CD14-positive monocyte (primary cell): ENCODE measurements around the gene NFIC. TPM values are rescaled to one million over a fixed set of nuclear protein-coding genes. Genes with fewer than 3 reads are reported as not detected.

Experiments used
- DNase-seq, 3 donors: peaks; one replicate each; pipeline ENCODE4 v3.0.0-alpha.2; 2011 to 2022
- H2AFZ ChIP-seq: 2 replicates; pipeline ENCODE4 v1.6.0; 2012; ENCODE audit warnings: mild to moderate bottlenecking, low read depth, low read length, inconsistent platforms; ENCODE audit not compliant: insufficient read depth, poor library complexity, severe bottlenecking
- H3K27ac ChIP-seq, 2 donors: 1 replicate in 1 of 2; 2 replicates in 1 of 2; pipeline ENCODE4 v1.5.1; 2012 to 2013; ENCODE audit warnings: low read length in 2 of 2, control low read depth in 1 of 2, inconsistent platforms in 1 of 2, low read depth in 1 of 2, mild to moderate bottlenecking in 1 of 2
- H3K27me3 ChIP-seq, 2 donors: one replicate each; pipeline versions ENCODE4 v1.6.0 to v1.6.1; 2011 to 2013; ENCODE audit warnings: low read length in 2 of 2; ENCODE audit not compliant: control insufficient read depth in 2 of 2, insufficient read depth in 2 of 2
- H3K36me3 ChIP-seq, 2 donors: replicated peaks in 1 of 2; 1 replicate in 1 of 2; 2 replicates in 1 of 2; pipeline versions ENCODE4 v1.5.1 to v1.6.1; 2012 to 2013; ENCODE audit warnings: low read length in 2 of 2, control low read depth in 1 of 2, inconsistent platforms in 1 of 2, mild to moderate bottlenecking in 1 of 2; ENCODE audit not compliant: insufficient read depth in 2 of 2, control insufficient read depth in 1 of 2
- H3K4me1 ChIP-seq, 2 donors: 1 replicate in 1 of 2; 2 replicates in 1 of 2; pipeline versions ENCODE4 v1.5.1 to v1.6.1; 2012 to 2013; ENCODE audit warnings: low read length in 2 of 2, control low read depth in 1 of 2, inconsistent platforms in 1 of 2, mild to moderate bottlenecking in 1 of 2, moderate library complexity in 1 of 2; ENCODE audit not compliant: insufficient read depth in 2 of 2, control insufficient read depth in 1 of 2
- H3K4me2 ChIP-seq: replicated peaks from 2 replicates; pipeline ENCODE3; 2012; ENCODE audit warnings: low read length, moderate library complexity, mild to moderate bottlenecking; ENCODE audit not compliant: poor library complexity, severe bottlenecking; ENCODE audit errors: extremely low read depth
- H3K4me3 ChIP-seq, 3 experiments: fragments of 200-600 bp in 1 of 3; sonication (generic) in 1 of 3; replicated peaks in 1 of 3; 1 replicate in 2 of 3; 2 replicates in 1 of 3; pipeline ENCODE4 v1.5.1; 2011 to 2013; ENCODE audit warnings: low read length in 3 of 3, mild to moderate bottlenecking in 3 of 3, control low read depth in 2 of 3, low read depth in 2 of 3, inconsistent platforms in 1 of 3, moderate library complexity in 1 of 3
- H3K79me2 ChIP-seq: 2 replicates; pipeline ENCODE4 v1.6.0; 2012; ENCODE audit warnings: mild to moderate bottlenecking, control low read depth, inconsistent platforms, low read length, moderate library complexity; ENCODE audit not compliant: insufficient read depth
- H3K9ac ChIP-seq: 2 replicates; pipeline ENCODE4 v1.6.0; 2017; ENCODE audit warnings: low read length, mild to moderate bottlenecking; ENCODE audit not compliant: insufficient read depth, poor library complexity, severe bottlenecking
- H3K9me3 ChIP-seq, 2 donors: replicated peaks in 1 of 2; 1 replicate in 1 of 2; 2 replicates in 1 of 2; pipeline versions ENCODE4 v1.5.1 to v1.6.1; 2012 to 2013; ENCODE audit warnings: low read length in 2 of 2, control low read depth in 1 of 2; ENCODE audit not compliant: control insufficient read depth in 1 of 2, insufficient read depth in 1 of 2
- H4K20me1 ChIP-seq: 2 replicates; pipeline ENCODE4 v1.6.0; 2012; ENCODE audit warnings: mild to moderate bottlenecking, low read length, control low read depth, moderate library complexity; ENCODE audit not compliant: insufficient read depth
- H3K27ac Mint-ChIP-seq, 7 donors: one replicate each; pipeline ENCODE4 v1.8.0; 2020; ENCODE audit warnings: mild to moderate bottlenecking in 7 of 7, mixed read lengths in 7 of 7, moderate library complexity in 6 of 7, inconsistent platforms in 2 of 7
- H3K27me3 Mint-ChIP-seq, 3 donors: one replicate each; pipeline ENCODE4 v1.8.0; 2021 to 2022; ENCODE audit warnings: low read depth in 3 of 3, mild to moderate bottlenecking in 3 of 3, mixed read lengths in 3 of 3, moderate library complexity in 3 of 3, inconsistent platforms in 1 of 3
- H3K36me3 Mint-ChIP-seq, 2 donors: one replicate each; pipeline ENCODE4 v1.8.0; 2020; ENCODE audit warnings: mixed read lengths in 2 of 2, inconsistent platforms in 1 of 2, mild to moderate bottlenecking in 1 of 2
- H3K4me1 Mint-ChIP-seq: one replicate; pipeline ENCODE4 v1.8.0; 2020; ENCODE audit warnings: mild to moderate bottlenecking, mixed read lengths
- H3K4me3 Mint-ChIP-seq, 2 donors: one replicate each; pipeline ENCODE4 v1.8.0; 2020; ENCODE audit warnings: mild to moderate bottlenecking in 2 of 2, mixed read lengths in 2 of 2, moderate library complexity in 1 of 2
- H3K9me3 Mint-ChIP-seq, 7 donors: one replicate each; pipeline ENCODE4 v1.8.0; 2020 to 2022; ENCODE audit warnings: mixed read lengths in 7 of 7, mild to moderate bottlenecking in 6 of 7, moderate library complexity in 6 of 7, inconsistent platforms in 2 of 7
- CTCF ChIP-seq: fragments of 200-600 bp; IDR thresholded peaks from one replicate; pipeline ENCODE4 v1.8.0; 2022; ENCODE audit warnings: antibody characterized with exemption, mild to moderate bottlenecking
- WGBS: methylation state at CpG from one replicate; pipeline ENCODE4 v1.1.5; 2013; ENCODE audit warnings: missing lambda C conversion rate; ENCODE audit not compliant: insufficient coverage; 5-methylcytosine and 5-hydroxymethylcytosine counted together
- intact Hi-C, 2 donors: fragments of 100-400 bp; cut with micrococcal nuclease; formaldehyde crosslinking; loops; one replicate each; pipeline versions ENCODE4 v1.15.0 to v1.15.1; 2023
- polyA plus RNA-seq, 3 donors: library from polyadenylated mRNA; depleted of rRNA in 1 of 3; unstranded in 2 of 3; stranded (reverse) in 1 of 3; fragments of 300-500 nt in 2 of 3; fragments of >200 nt in 1 of 3; fragmentation: Illumina TruSeq in 2 of 3; gene quantifications; 1 replicate in 2 of 3; 2 replicates in 1 of 3; pipeline ENCODE4 v1.2.3, GENCODE V29; 2012 to 2021

The NFIC gene
- polyA plus RNA-seq, 3 donors = 7.0 to 13.8 (median 11.5) TPM

GRCh38 chr19:3412066-3412465 is 45.7 kb downstream of the NFIC start:
- intact Hi-C loops = no loop called here
- no peak overlapping the region for H3K9ac ChIP-seq
- H2AFZ ChIP-seq = no peak overlapping the region
- H3K27me3 ChIP-seq = no peaks in the 10 kb centered on the region
- H4K20me1 ChIP-seq = peaks cover 84% of the 10 kb centered on the region
- no peak overlapping the region for H3K4me3 ChIP-seq
- no CpG with 5 or more reads among the region's 4 CpGs for WGBS
- H3K4me1 ChIP-seq = no peaks in the 10 kb centered on the region
- H3K27me3 Mint-ChIP-seq = no peaks in the 10 kb centered on the region
- no peaks in the 10 kb centered on the region for H3K4me1 Mint-ChIP-seq
- H3K4me2 ChIP-seq = no peak overlapping the region
- DNase-seq = no peak
- H3K79me2 ChIP-seq = peaks cover 87% of the 10 kb centered on the region
- no peaks in the 10 kb centered on the region for H3K9me3 Mint-ChIP-seq
- no peak for TF ChIP-seq CTCF
- no peak overlapping the region for H3K27ac Mint-ChIP-seq
- no peaks in the 10 kb centered on the region for H3K9me3 ChIP-seq
- peaks cover 22 to 59% of the 10 kb centered on the region in 2 donors for H3K36me3 Mint-ChIP-seq
- H3K36me3 ChIP-seq = peaks cover 22 to 72% of the 10 kb centered on the region in 2 donors
- H3K27ac ChIP-seq = no peak overlapping the region
- H3K4me3 Mint-ChIP-seq = no peak overlapping the region

- no peak overlapping the region for H3K9ac ChIP-seq
- Mint-ChIP-seq H3K9me3 (no peaks in the 10 kb centered on the region), H3K27ac (peak overlapping the region in 3 of 7 donors; percentile 3 to 25 (median 4)), H3K36me3 (peaks cover 14 to 55% of the 10 kb centered on the region in 2 donors), H3K4me1 (no peaks in the 10 kb centered on the region), H3K4me3 (no peak overlapping the region), H3K27me3 (no peaks in the 10 kb centered on the region)
- H3K27ac ChIP-seq = no peak overlapping the region
- H3K9me3 ChIP-seq = no peaks in the 10 kb centered on the region
- no peaks in the 10 kb centered on the region for H3K4me1 ChIP-seq
- no peak overlapping the region for H2AFZ ChIP-seq
- intact Hi-C loops = no loop called here
- H4K20me1 ChIP-seq = peaks cover 83% of the 10 kb centered on the region
- peaks cover 86% of the 10 kb centered on the region for H3K79me2 ChIP-seq
- H3K36me3 ChIP-seq = peaks cover 21 to 67% of the 10 kb centered on the region in 2 donors
- no peaks in the 10 kb centered on the region for H3K27me3 ChIP-seq
- no peak for TF ChIP-seq CTCF
- no peak for DNase-seq
- H3K4me2 ChIP-seq = no peak overlapping the region
- no peak overlapping the region for H3K4me3 ChIP-seq
- 75% methylated on average over 12 of the region's 13 CpGs for WGBS
Observed at GRCh38 chr19:3413796-3414327, 47.5 kb downstream of the NFIC start.
